Measurements from ENCODE around the gene PIGN.

- TF ChIP-seq CTCF (IDR thresholded peaks at IDR 0.05; ENCODE audit: low read depth, low read length) (no peak), EZH2phosphoT487 (IDR thresholded peaks at IDR 0.05; ENCODE audit: low read depth) (no peak)
Observed at GRCh38 chr18:62210138-62210537, 23.3 kb upstream of the PIGN start.
